ENCODE data around the gene QSOX2. TPM values are rescaled to one million over a fixed set of nuclear protein-coding genes. Genes with fewer than 3 reads are reported as not detected.

Gene QSOX2
- total RNA-seq, 1 donor from 2014 or later = 15.6 TPM

DNA sequence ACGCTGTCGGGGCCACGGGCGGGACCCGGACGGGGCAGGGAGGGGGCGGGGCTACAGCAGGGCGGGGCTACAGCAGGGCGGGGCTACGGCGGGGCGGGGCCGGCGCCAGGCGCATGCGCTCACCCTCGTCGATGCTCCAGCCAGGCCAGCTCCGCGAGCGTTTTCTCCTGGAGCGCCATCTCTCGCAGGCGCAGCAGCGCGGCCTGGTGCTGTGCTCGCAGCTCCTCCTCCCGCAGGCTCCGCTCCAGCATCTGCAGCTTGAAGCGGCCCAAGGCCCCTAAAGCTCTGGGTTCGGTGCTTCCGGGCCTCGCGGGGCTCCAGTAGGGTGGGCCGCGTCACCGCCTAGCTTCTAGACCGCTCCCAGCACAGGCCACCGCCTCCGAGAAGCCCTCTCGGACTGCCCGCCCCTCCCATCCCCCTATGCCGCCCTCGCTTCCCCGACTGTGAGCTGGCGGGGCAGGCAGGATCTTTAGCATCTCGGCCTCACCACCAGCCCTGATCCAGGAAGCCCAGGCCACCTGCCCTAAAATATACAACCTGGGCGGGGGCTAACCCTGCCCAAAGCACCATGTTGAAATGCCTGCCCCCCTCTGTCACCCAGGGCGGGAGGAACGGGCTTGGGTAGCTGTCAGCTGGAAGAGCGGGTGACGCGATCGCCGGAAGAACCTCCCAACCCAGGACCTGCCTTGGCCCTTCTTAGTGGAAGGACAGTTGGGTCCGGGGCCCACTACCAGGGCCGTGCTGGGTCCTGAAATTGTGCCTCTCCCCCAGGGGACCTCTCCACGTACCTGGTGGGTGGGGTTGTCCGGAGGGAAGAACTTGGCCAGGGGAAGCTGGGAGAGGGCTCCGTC lies 21.9 kb upstream of the QSOX2 start:
- intact Hi-C loops (cut with micrococcal nuclease) = loop anchor here (1.0 kb wide), 2 partner anchors 22 to 96 kb away; partner anchors contain the start of genes DNLZ and QSOX2

DNA sequence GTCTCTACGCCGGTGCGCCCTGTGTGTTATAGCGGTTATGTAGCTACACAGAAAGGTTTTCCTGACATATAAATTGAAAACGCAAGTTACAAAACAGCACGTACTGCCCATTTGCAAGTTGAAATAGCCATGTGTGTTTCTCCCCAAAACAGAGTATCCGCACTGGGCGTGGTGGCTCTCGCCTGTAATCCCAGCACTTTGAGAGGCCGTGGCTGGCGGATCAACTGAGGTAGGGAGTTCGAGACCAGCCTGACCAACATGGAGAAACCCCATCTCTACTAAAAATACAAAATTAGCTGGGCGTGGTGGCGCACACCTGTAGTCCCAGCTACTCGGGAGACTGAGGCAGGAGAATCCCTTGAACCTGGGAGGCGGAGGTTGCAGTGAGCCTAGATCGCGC lies 21.0 kb upstream of the QSOX2 start:
- intact Hi-C loops (cut with micrococcal nuclease) = loop anchor here (1.0 kb wide), 2 partner anchors 21 to 97 kb away; partner anchors contain the start of genes DNLZ and QSOX2

DNA sequence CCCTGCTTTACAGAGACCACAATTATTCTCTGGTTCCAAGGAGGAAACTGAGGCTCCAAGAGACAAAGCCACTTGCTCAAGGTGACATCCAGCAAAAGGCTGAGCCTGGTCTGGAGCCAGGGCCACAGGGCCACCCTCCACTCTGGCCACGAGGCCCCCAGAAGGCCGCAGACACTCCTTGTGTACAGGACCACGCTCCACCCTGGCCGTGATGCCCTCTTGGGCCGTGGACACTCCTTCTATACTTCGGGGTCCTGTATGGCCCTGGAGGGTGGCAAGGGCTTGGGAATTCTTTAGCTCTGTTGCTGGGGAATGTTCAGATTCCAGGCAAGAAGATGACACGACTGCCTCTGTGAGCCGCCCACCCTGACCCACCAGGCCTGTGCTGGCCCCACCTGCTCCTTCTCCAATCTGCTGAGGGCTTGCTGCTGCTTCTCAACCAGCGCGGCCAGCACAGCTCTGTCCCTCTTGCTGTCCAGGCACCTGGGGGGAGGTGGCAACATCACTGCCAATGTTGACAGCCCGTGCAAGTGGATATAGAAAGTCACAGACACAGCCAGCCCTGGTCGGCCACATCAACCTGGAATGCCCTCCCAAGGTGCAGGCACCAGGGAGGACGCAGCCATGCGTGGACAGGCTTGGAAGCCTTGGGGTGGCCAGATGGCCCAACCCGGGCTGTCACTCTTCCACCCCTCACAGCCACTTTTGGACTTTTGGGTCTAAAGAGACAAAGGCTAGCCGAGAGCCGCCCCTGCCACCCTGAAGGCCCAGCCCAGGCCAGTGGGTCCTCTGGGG lies 20.1 kb upstream of the QSOX2 start:
- intact Hi-C loops (cut with micrococcal nuclease) = no loop called here

DNA sequence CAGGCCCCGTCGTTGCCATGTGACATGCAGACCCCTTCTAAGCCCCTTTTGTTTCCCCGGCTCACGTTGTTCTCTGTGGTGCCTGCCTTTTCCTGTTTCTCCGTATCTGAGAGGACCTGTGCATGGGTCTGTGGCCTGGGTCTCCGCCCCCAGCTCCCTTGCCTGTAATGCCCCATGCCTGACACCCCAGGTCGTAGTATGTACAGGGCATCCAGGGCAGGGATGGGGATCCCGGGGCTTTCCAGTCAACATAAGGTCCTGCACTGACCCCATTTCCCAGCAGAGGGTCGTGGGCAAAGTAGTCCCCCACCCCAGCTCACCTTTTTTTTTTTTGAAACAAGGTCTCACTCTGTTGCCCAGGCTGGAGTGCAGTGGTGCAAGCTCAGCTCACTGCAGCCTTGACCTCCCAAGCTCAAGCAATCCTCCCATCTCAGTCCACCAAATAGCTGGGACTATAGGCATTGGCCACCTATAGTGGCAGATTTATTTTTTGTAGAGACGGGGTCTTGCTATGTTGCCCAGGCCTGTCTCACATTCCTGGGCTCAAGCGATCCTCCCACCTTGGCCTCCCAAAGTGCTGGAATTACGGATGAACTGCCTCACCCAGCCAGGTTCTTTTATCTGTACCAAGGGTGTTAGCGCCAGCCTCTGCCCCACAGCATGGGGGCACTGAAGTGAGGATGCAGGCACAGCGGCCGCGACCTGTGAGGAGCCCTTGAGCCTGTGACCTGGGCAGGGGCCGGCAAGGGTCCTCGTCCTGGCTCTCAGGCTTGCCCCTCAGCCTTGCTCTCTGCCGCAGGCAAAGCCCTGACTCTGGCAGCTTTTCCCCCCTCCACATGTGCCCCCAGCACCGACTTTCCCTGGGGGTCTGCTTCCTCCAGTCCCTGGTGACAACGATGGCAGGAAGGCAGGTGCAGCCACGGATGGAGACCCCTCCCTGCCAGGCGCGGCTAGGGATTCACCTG lies 19.1 kb upstream of the QSOX2 start:
- intact Hi-C loops (cut with micrococcal nuclease) = no loop called here

DNA sequence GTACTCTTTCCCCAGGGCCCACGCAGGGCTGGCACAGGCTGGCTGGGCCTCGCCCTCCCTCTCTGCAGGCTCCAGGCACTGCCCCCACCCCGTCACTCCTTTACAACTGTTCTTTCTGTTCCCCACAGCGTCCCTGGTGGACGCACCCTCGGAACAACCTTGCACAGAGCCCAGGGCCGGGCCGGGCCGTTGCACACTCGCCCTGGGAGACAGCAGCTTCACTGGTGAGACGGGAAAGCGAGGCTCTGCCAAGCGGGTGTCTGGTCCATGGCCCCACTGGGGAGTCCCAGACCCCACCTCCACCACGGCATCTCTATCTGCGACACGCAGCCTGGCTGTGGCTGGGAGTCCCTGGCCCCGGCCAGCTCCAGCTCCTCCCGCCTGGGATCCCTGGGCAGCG lies 18.4 kb upstream of the QSOX2 start:
- intact Hi-C loops (cut with micrococcal nuclease) = no loop called here

DNA sequence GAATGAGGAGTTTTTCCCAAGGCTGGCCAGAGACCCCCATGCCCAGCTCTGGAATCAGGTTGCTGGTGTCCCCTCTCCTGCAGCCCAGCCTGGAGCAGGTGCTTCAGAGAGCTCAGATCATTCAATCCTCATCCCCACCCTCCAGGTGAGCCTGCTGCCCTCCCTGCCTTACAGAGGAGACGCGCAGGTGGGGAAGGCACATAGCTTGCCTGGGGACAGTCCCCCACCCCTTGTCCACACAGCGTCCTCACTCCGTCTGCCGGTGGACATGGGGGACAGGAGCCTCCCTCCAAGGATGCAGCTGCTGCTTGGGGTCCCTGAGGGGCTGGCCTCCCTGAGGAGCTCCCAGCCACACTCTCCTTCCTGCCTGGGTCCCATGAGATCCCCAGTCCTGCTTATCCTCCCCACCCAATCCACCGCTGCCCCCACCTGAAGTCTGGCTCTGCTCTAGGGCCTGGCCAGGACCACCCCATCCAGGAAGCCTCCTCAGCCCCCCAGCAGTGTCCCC lies 17.1 kb upstream of the QSOX2 start:
- intact Hi-C loops (cut with micrococcal nuclease) = no loop called here

DNA sequence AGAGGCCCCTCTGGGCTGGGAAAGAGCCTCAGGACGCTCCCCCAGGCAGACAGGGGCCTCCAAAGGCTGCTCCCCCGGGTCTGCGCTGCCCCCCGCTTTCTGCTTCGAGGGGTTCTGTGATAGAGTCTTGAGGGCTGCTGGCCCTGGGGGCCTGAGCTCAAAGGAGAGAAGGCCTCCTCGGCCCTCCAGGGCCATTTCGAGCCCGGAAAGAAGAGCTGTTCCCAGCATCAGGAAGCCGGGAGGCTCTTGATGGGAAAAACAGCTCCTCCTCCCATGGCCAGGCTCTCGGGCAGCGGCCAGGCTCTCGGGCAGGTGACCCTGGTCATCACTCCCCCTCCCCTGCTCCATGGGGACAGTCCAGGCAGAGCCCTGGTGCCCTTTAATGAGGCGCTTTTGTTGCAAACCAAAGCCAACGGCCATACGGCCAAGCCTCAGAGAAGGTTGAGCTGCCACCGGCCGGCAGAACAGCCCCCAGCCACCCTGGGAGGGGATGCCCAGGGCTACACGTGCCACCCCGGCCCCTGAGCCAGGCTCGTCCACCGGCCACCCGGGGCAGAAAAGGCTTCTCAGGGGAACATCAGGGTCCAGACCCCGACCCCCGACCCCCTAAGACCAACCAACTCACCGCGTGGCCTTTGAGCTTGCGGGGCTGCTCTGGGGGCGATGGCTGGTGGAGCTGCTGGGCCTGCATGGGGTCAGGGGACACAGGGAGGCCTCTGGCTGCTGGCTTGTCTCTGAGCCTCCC lies 16.2 kb upstream of the QSOX2 start:
- intact Hi-C loops (cut with micrococcal nuclease) = no loop called here

DNA sequence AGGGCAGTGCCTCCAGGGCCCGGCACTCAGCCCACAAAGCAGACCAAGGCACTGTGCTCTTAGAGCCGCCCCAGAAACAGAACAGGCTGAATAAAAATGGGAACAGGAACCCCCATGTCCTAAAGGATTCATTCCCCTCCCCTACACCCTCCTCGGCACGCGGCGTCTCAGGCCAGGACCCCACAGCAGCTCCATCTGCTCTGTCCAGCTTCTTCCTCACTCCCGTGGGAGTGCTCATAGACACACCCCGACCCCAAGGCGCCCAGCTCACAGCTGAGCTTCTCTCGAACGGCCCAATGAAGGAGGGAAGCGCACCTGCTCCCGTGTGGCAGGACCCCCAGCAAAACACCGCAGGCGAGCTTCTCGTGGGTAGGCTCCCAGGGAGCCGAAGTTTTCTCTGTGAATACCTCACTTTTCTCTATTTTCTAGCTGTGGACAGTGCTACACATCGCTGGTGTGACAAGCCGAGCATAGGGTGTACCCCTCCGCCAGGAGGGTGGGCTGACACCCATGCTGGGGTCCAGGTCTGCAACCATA lies 15.4 kb upstream of the QSOX2 start:
- intact Hi-C loops (cut with micrococcal nuclease) = no loop called here

DNA sequence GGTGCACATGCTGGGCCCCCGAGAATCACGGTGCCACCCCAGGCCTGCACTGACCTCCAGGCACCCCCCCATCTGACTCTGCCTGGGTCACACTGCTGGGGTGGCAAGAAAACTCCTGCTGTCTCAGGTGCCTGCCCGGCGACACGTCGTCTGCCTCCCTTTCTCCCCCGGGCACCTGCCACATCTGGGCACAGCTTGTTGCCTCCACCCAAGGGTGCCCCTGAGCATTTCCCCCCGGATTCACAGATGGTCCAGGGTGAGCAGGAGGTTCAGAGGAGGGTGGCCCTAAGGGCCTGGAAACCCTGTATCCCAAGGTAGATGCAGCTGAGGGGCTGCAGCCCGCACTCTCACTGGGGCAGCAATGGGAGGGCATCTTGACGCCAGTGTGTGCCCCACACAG lies 14.9 kb upstream of the QSOX2 start:
- intact Hi-C loops (cut with micrococcal nuclease) = no loop called here

DNA sequence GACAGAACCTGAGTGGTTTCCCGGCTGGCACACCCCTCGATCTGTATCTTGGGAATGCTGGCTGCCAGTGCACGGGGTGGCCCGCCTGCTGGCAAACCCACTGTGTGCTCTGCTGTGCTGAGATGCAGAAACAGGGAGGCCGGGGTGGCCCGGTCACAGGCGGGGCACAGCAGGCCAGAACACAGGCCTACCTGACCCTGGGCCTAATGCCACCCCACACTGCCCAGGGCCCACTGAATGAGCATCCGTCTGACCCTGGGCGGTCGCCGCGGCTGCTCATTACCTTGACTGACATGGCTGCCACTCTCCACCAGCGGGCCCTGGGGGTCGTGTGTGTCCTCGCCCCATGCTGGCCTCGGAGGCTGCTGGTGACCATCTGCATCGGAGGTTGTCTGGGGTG lies 14.2 kb upstream of the QSOX2 start:
- intact Hi-C loops (cut with micrococcal nuclease) = no loop called here

DNA sequence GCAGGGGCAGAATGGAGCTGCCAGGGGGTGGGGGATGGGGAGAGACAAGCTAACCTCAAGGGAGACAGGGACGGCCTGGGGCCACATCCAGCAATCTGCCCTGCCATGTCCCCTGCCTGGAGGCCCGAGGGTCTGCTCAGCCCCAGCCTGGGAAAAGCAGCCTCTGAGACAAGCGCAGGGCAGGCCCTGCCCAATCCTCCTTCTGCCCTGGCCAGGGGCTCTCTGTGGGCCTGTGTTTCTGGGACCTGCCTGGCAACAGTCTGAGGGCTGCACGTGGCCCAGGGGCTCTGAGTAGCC lies 13.9 kb upstream of the QSOX2 start:
- intact Hi-C loops (cut with micrococcal nuclease) = no loop called here

DNA sequence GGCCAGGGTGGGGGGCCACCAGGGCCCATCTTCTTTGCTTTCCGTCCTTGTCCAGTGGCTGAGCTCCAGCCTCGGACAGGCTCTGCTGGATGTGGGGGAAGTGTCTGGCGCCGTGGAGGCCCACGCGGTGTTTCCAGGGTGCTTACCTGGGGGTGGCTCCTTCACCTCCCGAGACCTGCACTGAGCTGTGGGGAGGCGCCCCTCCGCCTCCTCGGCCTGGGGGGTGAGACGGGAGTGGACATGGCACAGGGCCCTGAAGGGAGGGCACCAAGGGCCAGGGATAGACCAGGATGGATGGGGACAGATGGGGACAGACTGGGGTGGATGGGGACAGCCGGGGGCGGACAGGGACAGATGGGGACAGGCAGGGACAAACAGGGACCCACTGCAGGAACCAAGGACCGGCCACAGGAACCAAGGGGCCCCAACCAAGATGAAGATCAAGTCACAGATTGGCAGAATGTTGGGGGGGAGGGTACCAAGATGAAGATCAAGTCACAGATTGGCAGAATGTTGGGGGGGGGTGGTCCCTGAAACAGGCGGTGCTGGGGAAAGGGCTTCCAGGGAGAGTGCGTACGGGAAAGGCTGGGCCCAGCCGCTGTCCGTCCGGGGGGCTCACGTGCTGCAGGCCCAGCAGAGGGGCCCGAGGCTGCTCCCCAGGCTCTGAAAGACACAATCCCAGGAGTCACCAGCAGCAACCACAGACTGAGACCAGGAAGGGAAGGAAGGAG lies 13.3 kb upstream of the QSOX2 start:
- intact Hi-C loops (cut with micrococcal nuclease) = no loop called here

DNA sequence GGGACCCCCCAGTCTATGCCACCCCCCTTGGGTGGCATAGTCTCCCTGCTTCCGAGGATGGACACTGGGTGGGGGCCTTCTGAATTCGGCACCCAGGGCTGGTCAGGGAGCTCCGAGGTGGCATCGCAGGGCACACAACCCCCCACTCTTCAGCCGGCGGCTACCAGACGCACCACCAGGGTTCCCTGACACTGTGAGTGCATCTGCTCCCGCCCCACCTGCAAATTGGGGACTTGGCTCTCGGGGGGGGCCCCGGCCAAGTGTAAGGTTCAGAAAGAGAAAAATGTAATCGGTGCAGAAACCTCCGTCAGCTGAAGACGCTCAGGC lies 12.7 kb upstream of the QSOX2 start:
- intact Hi-C loops (cut with micrococcal nuclease) = no loop called here

DNA sequence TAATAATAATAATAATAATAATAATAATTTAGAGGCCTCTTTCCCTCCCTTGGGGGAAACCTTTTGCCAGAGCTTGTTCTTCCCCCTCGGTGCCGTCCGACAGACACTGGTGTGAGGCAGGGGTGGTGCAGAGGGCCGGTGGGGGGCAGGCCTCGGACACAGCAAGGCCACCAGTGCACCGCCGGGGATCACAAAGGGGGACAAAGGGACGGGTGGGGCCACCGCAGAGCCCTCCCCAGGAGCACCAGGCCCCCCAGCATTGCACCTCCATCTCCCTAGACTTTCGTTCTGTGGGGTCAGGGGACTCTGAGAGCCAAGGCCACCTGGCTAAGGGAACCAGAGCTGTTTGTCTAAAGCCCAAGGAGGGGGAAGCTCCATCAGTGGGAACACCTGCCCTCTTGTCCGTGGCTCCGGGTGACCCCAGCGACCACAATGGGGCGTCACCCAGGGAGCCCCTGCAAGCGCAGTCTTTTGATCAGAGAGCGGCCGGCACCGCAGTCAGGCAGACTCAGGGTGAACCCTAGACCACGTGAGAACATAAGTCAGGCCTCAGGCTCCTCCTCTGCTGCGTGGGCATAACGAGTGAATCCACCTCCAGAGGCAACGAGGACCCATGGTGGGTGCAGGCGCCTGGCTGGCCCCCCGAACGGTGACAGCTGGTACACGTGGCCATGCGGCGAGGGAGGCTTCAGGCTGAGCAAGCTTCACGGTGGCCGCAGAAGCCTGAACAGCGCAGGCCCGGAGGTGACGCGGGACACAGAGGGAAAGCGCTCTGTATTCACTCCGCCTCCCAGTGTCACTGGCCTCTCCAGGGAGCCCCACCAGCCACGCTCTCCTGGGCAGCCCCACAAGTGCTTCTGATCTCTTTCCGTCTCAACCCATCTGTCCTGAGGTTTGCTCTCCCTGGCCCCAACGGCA lies 12.0 kb upstream of the QSOX2 start:
- intact Hi-C loops (cut with micrococcal nuclease) = no loop called here

DNA sequence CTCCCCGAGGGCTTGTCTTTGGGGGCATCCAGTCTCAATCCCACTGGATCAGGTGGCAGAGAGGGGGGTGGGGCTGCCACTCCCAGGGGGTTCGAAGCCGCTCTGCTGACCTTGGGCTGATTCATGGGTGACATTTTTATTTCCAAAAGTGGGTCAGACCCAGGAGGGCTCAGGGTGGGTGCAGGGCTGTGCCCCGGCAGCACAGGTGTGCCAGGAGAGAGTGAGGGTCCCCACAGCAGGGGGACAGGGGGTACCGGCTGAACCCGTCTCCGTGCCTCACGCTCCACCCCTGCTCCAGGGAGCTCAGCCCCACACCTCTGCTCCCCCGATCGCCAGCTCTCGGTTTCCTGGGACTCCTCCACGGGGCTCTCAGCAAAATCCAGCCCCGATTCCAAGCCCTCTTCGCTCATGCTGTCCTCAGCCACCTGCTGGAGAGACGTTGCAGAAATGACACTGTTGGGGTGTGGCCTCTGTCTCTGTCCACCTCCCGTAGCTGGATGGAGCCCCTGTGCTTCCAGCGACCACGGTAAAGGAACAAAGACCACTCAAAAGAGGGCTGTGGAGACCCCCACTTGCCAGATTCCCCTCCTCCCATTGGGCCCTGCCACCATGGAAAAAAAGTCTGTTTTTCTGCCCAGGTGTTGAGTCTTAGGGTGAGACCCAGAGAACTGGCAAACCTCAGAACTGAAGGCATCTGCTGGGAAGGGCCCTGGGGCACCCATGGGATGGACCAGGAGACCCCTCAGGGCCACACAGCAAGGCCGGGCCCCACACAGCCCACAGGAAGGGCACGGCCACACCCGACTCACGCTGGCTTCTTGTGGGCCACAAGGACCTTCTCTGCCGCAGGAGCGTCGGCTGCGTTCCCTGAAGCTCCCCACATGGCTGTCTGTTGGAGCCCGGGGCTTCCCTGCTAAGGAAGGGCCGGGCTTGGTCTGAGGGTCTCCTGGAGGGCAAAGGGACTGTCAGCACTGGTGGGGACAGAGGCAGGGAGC lies 10.6 kb upstream of the QSOX2 start:
- intact Hi-C loops (cut with micrococcal nuclease) = no loop called here

DNA sequence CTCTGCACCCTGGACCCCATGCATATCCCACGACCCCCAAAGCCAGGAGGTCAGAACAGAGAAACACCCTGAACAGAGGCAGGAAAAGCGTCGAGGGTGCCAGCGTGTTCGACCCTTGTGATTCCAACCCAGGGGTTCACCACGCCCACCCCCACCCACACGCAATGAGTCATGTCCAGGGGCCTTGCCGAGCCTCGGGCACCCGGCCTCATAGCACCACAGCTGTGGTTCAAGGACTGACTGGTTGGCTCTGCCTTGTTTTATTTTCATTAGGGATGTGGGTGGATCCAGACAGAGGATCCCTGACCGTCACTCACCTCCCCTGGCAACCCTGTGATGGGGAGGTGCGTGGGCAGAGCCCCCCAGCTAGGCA lies 9.5 kb upstream of the QSOX2 start:
- intact Hi-C loops (cut with micrococcal nuclease) = no loop called here

DNA sequence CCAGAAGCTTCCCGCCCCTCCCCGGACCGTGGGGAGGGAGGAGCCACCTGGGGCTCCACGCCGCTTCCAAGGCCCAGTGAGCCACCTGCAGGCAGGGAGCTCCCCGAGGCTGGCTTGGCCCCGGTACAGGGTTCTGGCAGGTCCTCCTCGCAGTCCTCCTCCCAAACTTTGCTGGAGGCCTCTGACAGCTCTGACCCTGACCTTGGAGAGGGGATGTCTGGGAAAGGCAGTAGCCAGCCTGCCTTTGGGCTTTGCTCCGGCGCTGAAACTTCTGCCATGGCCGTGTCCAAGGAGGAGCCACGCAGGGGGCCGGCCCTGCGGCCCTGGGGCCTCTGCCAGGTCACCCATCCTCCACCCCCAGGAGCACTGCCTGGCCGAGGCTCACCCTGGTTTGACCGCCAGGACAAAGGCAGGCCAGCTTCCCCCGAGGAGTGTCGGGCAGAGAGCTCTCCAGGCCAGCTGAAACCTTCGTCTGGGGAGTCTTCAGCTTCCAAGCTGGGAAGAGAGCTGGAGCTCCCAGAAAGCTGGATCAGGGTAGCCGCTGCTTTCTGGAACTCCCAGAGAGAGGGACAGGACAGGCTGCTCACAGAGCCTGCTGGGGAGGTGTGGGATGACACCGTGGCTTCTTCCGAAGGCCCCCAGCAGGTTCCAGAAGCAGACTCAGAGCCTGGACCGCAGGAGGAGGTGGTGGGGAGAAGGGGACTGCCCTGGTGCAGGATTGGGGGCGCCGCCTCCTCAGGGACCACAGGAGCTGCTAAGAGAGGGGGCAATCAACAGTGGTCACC lies 9.0 kb upstream of the QSOX2 start:
- intact Hi-C loops (cut with micrococcal nuclease) = no loop called here

Data from T-helper 2 cell treated with Interferon-gamma antibody and Interleukin-4, amounts not matched to agents 100 ng/mL and 5 ng/mL, for 36 hours (primary cell).